IPS DF 4.7 (cell line): ENCODE data around the gene PEMT.

Experiments used
- DNase-seq: peaks from one replicate; pipeline ENCODE4 v3.0.0-alpha.2; 2013; ENCODE audit warnings: low spot score; ENCODE audit errors: extremely low read depth

Gene PEMT

DNA sequence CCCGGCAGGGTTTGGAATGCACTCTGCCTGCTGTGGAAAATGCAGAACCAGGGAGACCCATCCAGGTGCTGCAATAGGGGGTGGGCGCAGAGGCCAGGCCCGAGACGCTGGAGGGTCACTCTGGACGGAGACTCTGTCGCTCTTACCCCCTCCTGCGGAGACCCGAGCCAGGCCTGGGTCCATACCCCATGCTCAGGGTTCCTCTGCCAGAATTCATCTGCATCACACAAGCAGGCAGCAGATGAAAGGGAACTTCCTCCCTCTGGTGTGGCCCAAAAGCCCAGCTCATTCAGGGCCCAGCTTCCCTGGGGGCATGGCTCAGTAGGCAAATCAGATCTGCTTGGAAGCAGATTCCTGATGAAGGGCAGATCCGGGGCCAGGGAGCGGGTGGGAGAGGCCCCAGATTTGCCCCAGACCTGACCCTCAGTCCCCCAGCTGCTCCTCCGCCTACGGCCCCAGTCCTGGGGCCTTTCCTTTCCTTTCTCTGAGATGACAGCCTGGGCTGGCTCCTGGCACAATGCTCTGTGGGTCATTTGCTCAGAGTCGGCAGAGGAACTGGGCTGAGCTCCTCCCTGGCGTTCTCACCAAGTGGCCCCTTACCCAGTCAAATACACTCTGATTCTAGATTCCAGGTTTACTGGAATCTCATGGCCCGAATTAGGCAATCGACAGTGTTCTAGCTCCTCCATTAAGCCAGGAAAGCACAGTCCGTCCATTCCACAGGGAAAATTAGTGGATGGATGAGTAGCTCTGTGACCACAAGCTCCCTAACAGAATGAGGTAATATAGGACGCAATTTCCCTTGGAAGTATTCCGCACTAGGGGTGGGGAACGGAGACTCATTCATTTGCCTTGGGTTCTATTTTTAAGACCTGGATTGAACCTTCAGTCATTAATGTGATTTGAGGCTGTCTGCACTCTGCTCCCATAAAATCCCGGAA, 76.2 kb downstream of the PEMT start:
- DNase-seq, result no peak

DNA sequence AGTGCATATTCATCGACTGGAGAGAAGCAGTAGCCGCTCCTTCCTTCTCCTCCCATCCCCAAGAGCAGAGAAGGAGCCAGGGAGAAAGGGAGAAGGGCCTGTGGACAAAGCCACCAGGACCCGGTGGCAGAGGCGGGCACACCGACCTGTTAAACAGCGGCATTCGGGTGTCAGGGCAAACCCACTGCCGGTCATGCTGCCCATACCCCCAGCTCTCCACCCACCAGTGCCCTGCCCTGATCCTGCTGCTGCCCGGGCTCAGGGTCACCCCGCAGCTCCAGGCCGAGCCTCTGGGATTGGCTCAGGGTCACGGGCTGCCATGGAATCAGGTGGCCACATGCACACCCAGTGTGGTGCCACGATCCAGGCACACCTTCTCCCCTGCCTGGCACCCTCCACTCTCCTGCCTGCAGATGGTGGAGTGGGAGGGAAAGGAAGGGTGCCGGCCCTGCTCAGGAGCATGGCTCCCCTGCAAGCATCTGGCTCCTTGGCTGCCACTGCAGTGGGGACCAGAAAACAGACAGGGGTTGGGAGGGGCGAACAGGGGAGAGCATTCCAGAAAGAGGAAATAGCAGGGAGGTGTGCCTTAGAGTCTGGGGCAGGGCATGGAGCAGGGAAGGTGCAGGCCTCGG, 77.0 kb downstream of the PEMT start:
- no peak for DNase-seq

DNA sequence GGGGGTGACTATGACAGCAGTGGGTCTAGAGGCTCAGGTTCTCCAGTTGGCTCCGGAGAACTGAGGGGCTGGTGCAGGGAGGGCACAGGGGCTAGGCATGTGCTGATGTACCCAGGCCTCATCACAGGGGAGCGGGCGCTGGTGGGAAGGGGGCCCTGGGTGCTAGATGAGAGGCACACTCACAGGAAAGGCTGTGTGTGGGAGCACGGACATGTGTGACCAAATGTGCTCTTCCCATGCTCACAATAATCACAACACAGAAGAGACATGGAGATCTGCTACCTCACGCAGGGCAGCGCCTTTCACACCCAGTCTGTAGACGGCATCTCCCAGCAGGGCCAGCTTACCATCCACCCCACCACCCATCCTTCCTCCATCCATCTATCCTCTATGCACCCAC, 77.9 kb downstream of the PEMT start:
- DNase-seq, result no peak

DNA sequence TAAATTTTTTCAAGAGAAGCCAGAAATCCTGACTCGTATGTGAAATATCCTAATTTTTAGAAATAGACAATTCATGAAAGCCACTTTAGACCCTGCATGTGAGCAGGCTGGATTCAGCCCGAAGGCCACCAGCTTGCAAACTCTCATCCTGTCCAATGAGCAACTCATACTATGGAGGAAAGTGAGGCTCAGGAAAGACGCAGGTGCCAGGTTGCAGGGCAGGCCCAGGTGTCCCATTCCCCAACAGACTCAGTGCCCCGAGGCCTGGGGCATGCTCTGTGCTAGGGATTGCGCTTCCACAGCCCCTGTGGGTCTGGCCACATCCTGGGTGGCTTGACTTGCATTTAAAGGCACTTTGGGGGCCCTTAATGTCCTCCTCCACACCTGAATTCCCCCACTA, 78.6 kb downstream of the PEMT start:
- no peak for DNase-seq

DNA sequence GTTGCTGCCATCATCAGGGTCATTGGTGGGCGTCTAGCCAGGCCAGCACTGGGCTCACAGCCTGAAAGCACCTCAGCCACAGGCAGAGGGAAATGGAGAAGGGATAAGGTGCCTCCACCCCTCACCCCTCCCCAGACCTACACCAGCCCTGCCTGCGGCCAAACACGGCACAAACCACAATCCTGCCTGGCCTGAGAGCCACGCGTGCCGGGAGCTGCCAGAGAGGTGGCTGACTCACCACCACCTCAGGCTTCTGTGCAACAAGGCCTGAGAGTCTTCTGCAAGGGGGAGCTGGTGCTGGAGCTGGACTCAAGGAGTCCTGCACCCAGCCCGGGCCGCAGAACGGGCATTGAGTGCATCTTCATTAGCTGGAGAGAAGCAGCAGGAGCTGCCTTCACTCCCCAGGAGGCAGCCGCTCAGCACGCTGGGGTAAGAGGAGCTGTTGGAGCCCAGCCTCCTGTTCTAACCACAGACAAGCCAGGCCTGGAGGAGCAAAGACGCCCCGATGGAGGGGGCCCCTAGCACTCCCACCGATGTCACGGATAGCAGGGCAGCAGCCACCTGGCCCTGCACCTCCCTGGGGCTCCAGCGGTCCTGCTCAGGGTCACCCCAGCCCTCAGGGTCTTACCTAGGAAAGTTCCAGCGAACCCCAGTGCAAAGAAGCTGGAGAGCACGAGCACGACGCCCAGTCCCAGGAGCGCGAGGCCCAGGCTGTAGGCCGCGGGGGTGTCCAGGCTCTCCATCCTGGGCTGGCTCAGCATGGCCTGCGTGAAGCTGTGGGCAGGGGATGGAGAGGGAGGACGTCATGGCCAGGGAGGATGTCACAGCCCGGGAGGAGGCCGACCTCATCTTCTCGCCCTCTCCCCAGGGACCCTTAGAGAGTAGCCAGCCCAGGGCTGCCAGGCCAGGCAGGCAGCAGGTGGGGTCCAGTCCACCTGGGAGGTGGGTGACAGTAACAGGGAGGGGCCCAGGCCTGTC, 79.3 kb downstream of the PEMT start:
- DNase-seq, result no peak

DNA sequence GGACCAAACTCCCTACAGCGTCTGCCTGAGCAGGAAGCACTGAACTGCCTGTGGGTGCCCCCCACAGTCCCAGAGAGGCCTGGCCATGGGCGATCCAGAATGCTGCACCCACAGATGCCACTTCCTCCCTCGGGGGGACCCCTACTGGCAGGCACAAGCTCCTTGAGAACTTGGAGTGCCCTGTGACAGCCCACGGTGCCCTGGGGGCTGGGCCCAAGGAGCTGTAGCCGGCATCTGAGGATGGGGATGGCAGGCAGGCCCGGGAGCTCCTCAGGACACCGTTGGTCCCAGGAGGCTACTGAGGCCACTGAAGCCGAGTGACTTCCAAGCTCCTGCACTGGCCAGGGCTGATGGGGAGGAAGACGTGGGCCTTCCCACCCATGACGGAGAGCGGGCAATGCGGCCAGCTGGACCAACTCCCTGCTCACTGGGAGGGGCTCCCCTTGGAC, 80.2 kb downstream of the PEMT start:
- DNase-seq, result no peak

DNA sequence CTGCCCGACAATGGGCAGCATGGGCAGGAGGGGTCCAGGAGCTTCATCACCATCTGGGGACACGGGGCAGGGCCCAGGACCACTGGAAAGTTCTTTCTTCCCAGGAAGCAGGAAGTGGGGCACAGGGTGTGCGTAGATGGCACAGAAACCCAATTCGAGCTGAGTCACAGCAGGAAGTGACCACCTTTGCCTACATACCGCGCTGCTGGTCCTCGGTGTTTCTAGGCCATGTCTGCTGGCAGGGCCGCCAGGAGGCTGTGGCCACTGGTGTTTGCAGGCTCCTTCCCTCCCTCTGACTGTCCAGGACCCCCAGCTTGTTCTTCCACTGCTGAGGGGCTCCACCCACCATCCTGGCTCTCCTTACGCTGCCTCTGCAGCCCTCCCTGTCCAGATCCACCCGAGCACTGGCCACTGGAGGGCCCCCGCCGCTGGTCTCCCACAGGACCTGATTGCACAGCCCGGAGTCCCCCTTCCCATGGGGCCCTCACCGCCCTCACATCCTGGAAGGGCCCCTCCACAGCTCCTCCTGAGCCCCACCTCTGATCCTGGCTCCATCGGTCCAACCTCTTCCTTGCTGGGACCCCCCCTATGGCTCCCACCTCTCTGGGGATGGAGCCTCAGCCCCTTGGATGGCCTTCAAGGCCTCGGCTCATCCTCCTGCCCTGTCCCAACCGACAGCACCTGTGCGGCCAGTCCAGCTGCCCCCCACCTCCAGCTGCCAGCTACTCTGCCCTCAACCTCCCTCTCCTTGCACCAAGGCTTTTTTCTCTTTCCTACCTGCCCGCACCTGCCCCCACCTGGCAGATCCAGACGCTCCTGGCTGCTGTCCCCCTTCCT, 80.8 kb downstream of the PEMT start:
- no peak for DNase-seq

DNA sequence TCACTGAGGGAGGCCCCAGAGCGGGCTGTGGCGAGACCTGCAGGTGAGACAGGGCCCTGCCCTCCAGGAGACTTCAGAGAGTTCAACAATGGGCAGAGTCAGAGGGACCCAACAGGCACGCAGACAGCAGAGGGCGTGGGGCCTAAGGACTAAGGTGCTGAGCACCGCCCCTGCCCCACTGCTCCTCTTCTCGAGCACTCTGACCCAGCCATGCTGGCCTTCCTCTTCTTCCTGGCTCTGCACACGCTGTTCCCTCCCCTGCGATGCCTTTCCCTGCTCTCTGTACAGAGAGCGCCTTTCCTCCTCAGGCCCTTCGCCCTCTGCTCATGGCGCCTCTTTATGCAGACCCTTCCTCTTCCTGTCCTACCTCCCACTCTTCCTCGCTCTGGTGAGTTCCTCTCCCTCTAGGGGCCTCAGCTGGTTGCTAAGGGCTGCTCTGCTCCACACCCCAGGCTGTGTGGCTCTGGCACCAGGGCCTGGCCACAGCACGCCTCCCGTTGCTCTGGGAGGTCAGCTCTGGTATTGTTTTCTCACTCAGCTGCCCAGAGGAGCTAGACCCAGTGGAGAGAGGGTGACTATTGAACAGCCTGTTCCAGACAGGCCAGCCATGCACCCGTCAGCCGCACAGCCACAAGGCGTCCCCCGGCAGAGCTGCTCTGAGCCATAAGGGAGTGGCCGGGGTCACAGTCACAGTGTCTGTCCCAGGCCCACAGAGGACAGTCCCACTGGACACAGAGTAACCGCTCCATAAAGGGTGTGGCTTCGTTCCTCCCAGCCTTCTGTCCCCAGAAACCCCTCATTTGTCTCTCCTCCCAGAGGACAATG, 81.7 kb downstream of the PEMT start:
- no peak for DNase-seq

DNA sequence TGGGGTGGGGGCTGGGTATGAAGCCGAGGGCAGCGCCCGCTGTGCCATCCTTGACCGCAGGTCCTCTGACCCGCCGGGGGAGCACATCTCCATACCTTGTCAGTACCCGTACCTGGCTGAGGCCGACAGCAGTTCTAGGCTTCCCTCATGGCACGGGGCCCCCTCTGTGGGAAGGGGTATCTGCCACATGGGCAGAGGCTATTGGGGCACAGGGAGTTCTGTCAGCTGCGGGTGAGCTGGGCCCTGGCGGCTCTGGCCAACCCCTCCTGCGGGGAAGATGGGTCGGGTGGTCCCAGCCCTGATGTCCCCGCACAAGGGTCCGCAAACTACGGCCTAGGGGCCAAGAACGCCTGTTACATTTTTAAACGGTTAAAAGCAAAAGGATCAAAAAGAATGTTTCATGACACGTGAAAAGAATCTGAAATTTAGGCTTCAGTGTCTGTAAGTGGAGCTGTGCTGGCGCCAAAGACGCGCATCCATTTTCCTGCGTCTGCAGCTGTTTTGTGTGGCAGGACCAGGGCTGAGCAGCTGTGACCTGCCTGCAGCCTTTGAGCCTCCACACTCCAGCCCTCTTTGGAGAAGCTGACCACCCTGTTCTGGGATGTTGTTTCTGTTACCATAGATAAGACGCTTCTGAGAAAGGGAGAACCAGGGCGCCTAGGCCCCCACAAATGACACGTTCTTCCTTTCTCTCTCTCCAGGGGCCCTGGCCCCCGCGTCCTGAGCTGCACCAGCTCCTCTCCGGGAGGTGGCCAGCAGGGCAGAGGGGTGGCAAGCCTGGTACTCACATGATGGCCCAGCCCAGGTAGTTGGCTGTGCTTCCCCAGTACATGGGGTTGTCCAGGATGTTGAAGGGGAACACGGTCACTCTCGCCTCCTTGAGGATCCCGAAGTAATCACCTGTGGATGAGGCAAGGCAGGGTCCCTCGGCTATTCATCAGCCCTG, 82.6 kb downstream of the PEMT start:
- no peak for DNase-seq

DNA sequence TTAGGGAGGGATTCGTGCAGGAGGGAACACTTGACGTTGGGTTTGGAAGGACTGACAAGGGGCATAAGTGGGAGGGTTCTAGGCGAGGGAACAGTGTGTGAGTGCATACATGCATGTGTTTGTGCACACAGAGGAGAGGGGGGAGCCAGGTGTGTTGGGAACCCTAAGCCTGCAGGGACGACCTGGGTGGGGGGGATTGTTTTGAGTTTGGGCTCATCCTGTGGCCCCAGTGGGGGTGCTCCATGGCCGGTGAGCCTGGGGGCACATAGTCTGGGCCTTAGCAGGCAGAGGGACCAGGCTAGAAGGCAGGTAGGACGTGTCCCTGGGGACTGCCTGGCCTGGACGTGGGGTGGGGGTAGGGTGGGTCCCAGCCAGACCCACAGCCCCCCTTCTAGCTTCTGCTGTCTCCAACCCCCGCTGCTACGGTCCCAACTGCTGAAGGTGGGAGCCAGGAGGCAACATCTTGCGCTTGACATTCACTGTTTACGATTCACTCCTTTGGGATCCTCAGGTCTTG, 83.4 kb downstream of the PEMT start:
- no peak for DNase-seq

DNA sequence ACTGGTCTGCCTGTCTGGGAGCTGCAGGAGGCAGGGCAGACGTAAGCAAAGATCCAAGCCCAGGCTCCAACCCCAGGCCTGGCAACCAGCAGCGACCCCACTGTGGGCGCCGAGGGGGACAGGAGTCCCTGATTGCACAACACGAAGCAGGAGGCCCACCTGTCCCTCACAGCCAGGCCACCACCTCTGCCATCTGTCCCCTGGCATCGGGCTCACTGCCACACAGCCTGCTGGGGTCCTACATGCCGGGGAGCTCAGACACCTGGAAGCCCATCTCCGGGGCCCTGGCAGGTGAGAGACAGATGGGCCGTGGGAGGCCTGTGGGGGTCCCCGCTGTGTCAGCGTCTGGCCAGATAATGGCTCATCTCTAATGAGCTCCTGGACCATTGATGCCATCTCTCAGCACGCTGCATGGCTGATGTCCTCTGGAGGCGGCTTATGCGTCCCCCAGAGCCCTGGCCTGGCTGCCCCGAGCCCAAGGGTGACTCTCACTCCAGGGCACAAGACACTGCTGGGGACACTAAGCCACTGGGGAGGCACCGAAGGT, 84.0 kb downstream of the PEMT start:
- no peak for DNase-seq

DNA sequence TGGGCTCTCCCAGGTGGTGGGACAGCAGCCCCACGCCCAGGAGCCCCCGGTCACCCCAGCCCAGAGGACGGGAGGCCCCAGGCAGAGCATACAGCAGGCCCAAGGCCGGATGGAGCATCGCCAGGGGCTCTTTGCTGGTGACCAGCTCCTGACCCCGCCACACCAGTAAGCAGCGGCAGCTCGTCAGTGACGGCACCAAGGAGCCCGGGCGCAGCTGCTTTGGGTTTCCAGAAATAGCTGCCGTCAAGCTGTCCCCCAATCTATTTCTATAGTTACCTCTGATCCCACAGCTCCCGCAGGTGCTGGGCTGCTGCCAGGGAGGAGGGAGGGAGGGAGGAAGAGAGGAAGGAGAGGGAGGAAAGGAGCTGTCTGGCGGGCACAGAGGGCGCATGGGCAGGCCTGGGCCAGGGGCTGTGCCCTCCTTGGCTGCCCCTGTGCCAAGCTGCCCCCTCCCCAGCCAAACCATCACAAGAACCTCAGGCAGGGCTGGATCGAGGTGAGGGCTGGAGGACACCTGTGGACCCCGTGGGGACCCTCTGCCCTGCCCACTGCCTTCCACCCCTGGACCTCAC, 84.5 kb downstream of the PEMT start:
- no peak for DNase-seq

DNA sequence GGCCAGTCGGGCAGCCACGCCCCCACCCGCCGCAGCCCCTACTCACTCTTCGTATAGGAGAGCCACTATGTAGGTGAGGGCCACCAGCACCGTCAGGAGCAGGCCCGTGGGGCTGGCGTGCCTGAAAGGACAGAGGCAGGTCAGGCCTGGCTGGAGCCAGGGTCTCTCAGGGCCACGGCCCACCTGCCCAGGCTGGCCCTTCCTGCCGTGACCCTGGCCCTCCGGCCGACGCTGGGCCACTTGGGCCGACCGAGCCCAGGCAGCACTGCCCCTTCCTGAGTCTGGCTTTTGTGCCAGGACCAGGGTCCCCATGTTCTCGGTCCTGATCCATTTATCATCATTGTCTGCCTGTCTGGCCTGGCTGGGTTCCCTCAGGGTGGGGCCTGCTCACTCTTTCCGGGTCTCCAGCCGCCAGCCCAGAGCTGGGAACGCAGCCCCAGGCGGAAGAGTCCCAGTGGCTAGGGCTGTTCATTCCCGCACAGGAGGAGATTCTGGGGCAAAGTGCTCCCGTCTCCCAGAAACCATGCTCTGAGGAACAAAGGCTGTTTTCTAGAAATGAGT, 85.2 kb downstream of the PEMT start:
- DNase-seq, result no peak

DNA sequence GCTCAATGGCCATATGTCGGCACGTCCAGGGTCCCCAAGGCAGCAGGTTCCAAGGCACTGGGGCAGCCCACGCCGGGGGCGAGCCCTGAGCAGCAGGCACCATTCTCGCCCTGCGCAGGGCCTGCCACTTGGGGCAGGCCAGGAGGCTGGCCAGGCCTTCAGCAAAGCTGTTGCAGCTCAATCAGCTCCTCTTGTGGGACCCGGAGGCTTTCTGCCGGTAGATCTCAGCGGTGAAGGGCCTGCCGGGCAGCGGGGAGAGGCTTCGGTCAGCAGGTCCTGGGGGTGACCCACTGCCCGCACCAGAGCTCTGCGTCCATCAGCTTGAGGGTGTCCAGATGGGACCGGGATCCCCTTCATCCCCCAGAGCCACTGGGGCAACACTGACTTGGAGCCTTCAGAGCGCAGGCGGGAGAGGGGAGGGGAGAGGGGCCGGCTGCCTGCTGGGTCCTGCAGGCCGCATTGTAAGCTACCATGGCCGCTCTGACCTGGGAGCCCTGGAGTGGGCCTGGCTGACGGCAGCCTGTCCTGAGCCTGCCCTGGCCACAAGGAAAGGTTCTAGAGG, 85.8 kb downstream of the PEMT start:
- DNase-seq, result no peak

DNA sequence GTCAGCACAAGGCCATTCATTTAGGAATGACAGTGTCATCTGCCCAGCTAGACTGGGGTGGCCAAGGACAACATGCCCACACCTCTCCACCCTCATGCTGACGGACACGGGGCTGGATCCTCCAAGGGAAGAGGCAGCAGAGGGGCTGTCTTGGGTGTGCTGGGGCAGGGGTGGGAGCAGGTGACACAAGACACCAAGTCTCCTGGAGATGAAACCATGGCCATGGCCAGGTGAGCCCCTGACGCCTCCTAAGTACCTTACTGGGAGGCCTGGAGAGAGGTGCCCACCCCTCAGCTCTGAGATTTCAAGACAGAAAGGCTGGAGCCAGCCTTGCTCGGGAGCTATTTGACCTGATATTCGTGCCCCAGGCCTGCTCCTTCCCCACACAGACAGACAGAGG, 86.4 kb downstream of the PEMT start:
- no peak for DNase-seq

DNA sequence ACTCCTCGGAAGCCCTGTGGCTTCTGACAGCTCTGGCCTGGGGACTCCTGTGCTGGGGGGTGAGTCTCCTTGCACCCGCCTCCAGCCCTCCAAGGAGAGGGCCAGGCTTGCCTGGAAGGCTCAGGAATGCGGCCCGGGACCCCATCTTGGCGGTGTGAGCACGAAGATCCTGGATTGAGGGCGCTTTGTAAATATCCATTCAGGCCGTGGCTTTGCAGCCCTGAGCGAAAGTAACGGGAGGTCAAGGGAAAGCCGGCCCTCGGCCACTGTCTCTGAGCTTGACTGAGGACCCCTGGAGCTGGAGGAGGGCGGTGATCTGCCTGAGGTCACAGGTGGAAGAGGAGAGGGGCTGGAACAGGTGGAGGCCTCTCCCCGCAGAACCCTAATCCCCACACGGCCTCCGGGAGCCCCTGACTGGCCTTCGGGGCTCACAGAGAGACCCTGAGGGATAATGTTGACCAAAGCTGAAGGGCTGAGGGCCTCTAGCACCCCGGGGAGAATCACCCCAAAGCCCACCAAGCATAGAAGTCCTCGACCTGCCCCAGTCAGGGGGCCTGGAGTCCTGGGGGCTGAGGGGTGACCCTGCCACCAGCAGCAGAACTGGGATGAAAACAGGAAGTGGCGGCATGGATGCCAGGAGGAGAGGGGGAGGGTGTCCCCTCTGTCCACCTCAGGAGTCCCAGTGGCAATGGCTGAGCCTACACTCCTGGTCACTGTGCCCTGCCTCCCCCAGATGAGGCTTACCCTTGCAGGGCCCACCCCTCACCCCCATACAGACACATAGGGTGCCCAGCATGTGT, 87.0 kb downstream of the PEMT start:
- DNase-seq, result no peak
